HepG2 (cell line): ENCODE measurements around the gene ZNF773. TPM values are rescaled to one million over a fixed set of nuclear protein-coding genes. Genes with fewer than 3 reads are reported as not detected.

Experiments
- AFF4 ChIP-seq: sonication (generic); formaldehyde crosslinking; IDR thresholded peaks from 2 replicates; pipeline ENCODE4 v1.4.0; 2020; ENCODE audit warnings: missing genetic modification reagents
- CHD4 ChIP-seq: fragments of 200-600 bp; sonication (generic); IDR thresholded peaks from 2 replicates; pipeline ENCODE4 v1.7.0; 2017; ENCODE audit warnings: mild to moderate bottlenecking, low read length, borderline replicate concordance
- EZH2 ChIP-seq: conservative IDR thresholded peaks from 2 replicates; pipeline ENCODE4 v1.6.1; 2012; ENCODE audit warnings: mild to moderate bottlenecking, low read depth, low read length, moderate library complexity
- HINFP ChIP-seq: sonication (generic); formaldehyde crosslinking; IDR thresholded peaks from 2 replicates; pipeline ENCODE4 v1.4.0; 2020; ENCODE audit warnings: low read depth, mild to moderate bottlenecking, missing genetic modification reagents
- HMG20B ChIP-seq: conservative IDR thresholded peaks from 2 replicates; pipeline ENCODE4 v1.6.1; 2016; ENCODE audit warnings: missing genetic modification reagents, missing compliant biosample characterization
- HNF4A ChIP-seq: sonication (generic); formaldehyde crosslinking; IDR thresholded peaks from 2 replicates; pipeline ENCODE4 v1.4.0; 2020; ENCODE audit warnings: missing genetic modification reagents
- MAZ ChIP-seq, 2 experiments: sonication (generic) in 1 of 2; formaldehyde crosslinking in 1 of 2; IDR thresholded peaks; 2 replicates each; pipeline versions ENCODE4 v1.5.0 to v1.6.1; 2012 to 2020; ENCODE audit warnings: low read depth in 2 of 2, mild to moderate bottlenecking in 2 of 2, borderline replicate concordance in 1 of 2, improper control_type of control experiment in 1 of 2, low read length in 1 of 2, missing genetic modification reagents in 1 of 2, moderate library complexity in 1 of 2
- NFATC3 ChIP-seq: sonication (generic); formaldehyde crosslinking; IDR thresholded peaks from 2 replicates; pipeline ENCODE4 v1.5.1; 2020; ENCODE audit warnings: mild to moderate bottlenecking, missing genetic modification reagents
- NFE2L2 ChIP-seq: fragments of 150-350 bp; IDR thresholded peaks from 2 replicates; pipeline ENCODE4 v1.6.1; 2014; ENCODE audit warnings: low read length
- NFYC ChIP-seq: IDR thresholded peaks from 2 replicates; pipeline ENCODE4 v1.6.1; 2016; ENCODE audit warnings: missing genetic modification reagents, missing compliant biosample characterization
- NONO ChIP-seq, 2 experiments: fragments of 450-650 bp in 1 of 2; sonication (generic) in 1 of 2; formaldehyde crosslinking in 1 of 2; IDR thresholded peaks in 1 of 2; conservative IDR thresholded peaks in 1 of 2; 2 replicates each; pipeline versions ENCODE4 v1.6.1 to v1.8.0; 2017 to 2022; ENCODE audit warnings: mild to moderate bottlenecking in 1 of 2, missing genetic modification reagents in 1 of 2, moderate library complexity in 1 of 2
- PRMT3 ChIP-seq: sonication (generic); formaldehyde crosslinking; IDR thresholded peaks from 2 replicates; pipeline ENCODE4 v1.8.1; 2022; ENCODE audit warnings: low read depth, mild to moderate bottlenecking, moderate library complexity, missing genetic modification reagents, borderline replicate concordance
- SALL1 ChIP-seq: sonication (generic); formaldehyde crosslinking; IDR thresholded peaks from 2 replicates; pipeline ENCODE4 v1.8.0; 2022; ENCODE audit warnings: mild to moderate bottlenecking, missing genetic modification reagents
- TMF1 ChIP-seq: sonication (generic); formaldehyde crosslinking; IDR thresholded peaks from 2 replicates; pipeline ENCODE4 v1.8.1; 2022; ENCODE audit warnings: low read depth, missing genetic modification reagents
- ZBTB25 ChIP-seq: IDR thresholded peaks from 2 replicates; pipeline ENCODE4 v1.6.1; 2018; ENCODE audit warnings: missing genetic modification reagents
- ZMYM3 ChIP-seq: sonication (generic); formaldehyde crosslinking; IDR thresholded peaks from 2 replicates; pipeline ENCODE4 v1.5.1; 2020; ENCODE audit warnings: mild to moderate bottlenecking, missing genetic modification reagents
- ZNF678 ChIP-seq: sonication (generic); formaldehyde crosslinking; IDR thresholded peaks from 2 replicates; pipeline ENCODE4 v1.4.0; 2020; ENCODE audit warnings: mild to moderate bottlenecking, missing genetic modification reagents
- ZNF710 ChIP-seq: sonication (generic); formaldehyde crosslinking; IDR thresholded peaks from 2 replicates; pipeline ENCODE4 v1.5.0; 2020; ENCODE audit warnings: mild to moderate bottlenecking, missing genetic modification reagents, borderline replicate concordance
- ZNF784 ChIP-seq: sonication (generic); formaldehyde crosslinking; IDR thresholded peaks from 2 replicates; pipeline ENCODE4 v1.5.1; 2020; ENCODE audit warnings: missing genetic modification reagents, mild to moderate bottlenecking, borderline replicate concordance
- polyA plus RNA-seq, 8 experiments: library from polyadenylated mRNA; depleted of rRNA in 3 of 8; stranded (reverse) in 7 of 8; unstranded in 1 of 8; fragments of >200 nt; fragmentation: Illumina TruSeq in 4 of 8; extraction: Trizol in 4 of 8; gene quantifications; 2 replicates each; pipeline versions ENCODE4 v1.2.1 to v1.2.3, GENCODE V29; 2011 to 2016; ENCODE audit warnings: low read depth in 4 of 8, missing spikeins in 1 of 8, mixed read lengths in 1 of 8; ENCODE audit not compliant: insufficient read depth in 1 of 8
- total RNA-seq, 5 experiments: library from RNA; depleted of rRNA; stranded (reverse); fragments of >200 nt; fragmentation: Illumina TruSeq; extraction: Trizol; gene quantifications; 2 replicates each; pipeline ENCODE4 v1.2.3, GENCODE V29; 2016; ENCODE audit warnings: low read depth in 1 of 5

Gene ZNF773
- total and polyA plus RNA-seq, 2 of the 13 experiments (the other 11 are each of a cell fraction or from before 2014, with no cell fraction given): 5.7 to 6.7 TPM

GRCh38 chr19:57527136-57527881 lies 27.6 kb downstream of the ZNF773 start, which contains the start of gene ZNF549 (continued):
- TF ChIP-seq AFF4 (CRISPR knock-in tag) (no peak), ZBTB25 (CRISPR knock-in tag) (peak; percentile 90), NONO (IDR thresholded peaks at IDR 0.05) (no peak), NONO (CRISPR knock-in tag; conservative IDR thresholded peaks at IDR 0.05) (peak; percentile 74; the same call in 1 of the 2 replicates), ZNF784 (no peak), MAZ (IDR thresholded peaks at IDR 0.05; ENCODE audit: borderline replicate concordance, low read depth, low read length) (0 out of 2 replicates have a peak, but pooled peaks have one; percentile 40), MAZ (CRISPR knock-in tag; IDR thresholded peaks at IDR 0.05; ENCODE audit: low read depth) (peak; percentile 79; the same call in 1 of the 2 replicates), CHD4 (no peak), NFYC (CRISPR knock-in tag) (peak; percentile 93), NFATC3 (CRISPR knock-in tag) (no peak), HINFP (CRISPR knock-in tag) (peak; percentile 100), ZNF678 (CRISPR knock-in tag) (no peak), ZMYM3 (CRISPR knock-in tag) (no peak), PRMT3 (CRISPR knock-in tag) (no peak), HMG20B (CRISPR knock-in tag) (no peak), SALL1 (CRISPR knock-in tag) (peak; percentile 88), TMF1 (CRISPR knock-in tag) (0 out of 2 replicates have a peak, but pooled peaks have one; percentile 60), NFE2L2 (no peak), HNF4A (CRISPR knock-in tag) (no peak), EZH2 (no peak), ZNF710 (peak; percentile 68; the same call in 1 of the 2 replicates)
